K562 (cell line): Measurements from ENCODE around the gene ECD. TPM values are rescaled to one million over a fixed set of nuclear protein-coding genes. Genes with fewer than 3 reads are reported as not detected.

Experiments used
- ATAC-seq: fragments of 200-7000 bp; cut with Tn5 transposase; 3 replicates; pipeline ENCODE4 v1.9.1; 2020; ENCODE audit warnings: moderate library complexity
- BruUV-seq: library from RNA; stranded (reverse); fragments of 400-500 nt; replicated peaks from 2 replicates; lab custom pipeline; 2021; lab: Mats Ljungman, UMichigan
- CTCF ChIA-PET: fragments of 300-600 bp; formaldehyde crosslinking; extraction: SDS; loops from one replicate; lab custom pipeline; 2021; ENCODE audit warnings: low intra/inter-chr PET ratio; lab: Yijun Ruan, JAX
- POLR2A ChIA-PET: fragments of 300-600, 350-650 bp; sonication (Branson Sonifier 250); formaldehyde crosslinking; extraction: SDS; loops from one replicate; lab custom pipeline; 2021; ENCODE audit warnings: antibody characterized with exemption, inconsistent platforms; lab: Yijun Ruan, JAX
- DNase-seq, 4 experiments: peaks; one replicate each; pipeline versions ENCODE4 v3.0.0 to v3.0.0-alpha.2; 2011 to 2018; ENCODE audit warnings: low spot score in 3 of 4, mixed read lengths in 3 of 4; ENCODE audit errors: extremely low read depth in 1 of 4
- FAIRE-seq: peaks from 2 replicates; lab custom pipeline; 2011; peaks lifted over from hg19 to GRCh38; lab: Jason Lieb, UNC
- H2AFZ ChIP-seq: 2 replicates; pipeline ENCODE4 v1.6.0; 2011; ENCODE audit warnings: low read depth, low read length, control low read depth, inconsistent platforms
- H3K27ac ChIP-seq: fragments of 200-600 bp; 3 replicates; pipeline ENCODE4 v1.8.0; 2011; ENCODE audit warnings: low read depth, mild to moderate bottlenecking, control low read depth, inconsistent platforms, low read length, moderate library complexity, mixed read lengths; ENCODE audit errors: extremely low read depth
- H3K27me3 ChIP-seq, 2 experiments: fragments of 300-600 bp in 1 of 2; 2 replicates in 1 of 2; 3 replicates in 1 of 2; pipeline versions ENCODE4 v1.6.0 to v1.8.0; 2011; ENCODE audit warnings: inconsistent platforms in 2 of 2, low read length in 2 of 2, mild to moderate bottlenecking in 1 of 2, mixed read lengths in 1 of 2, moderate library complexity in 1 of 2; ENCODE audit not compliant: control insufficient read depth in 2 of 2, insufficient read depth in 2 of 2
- H3K36me3 ChIP-seq: fragments of 300-600 bp; 3 replicates; pipeline ENCODE4 v1.8.0; 2011; ENCODE audit warnings: mild to moderate bottlenecking, low read length, inconsistent platforms; ENCODE audit not compliant: control insufficient read depth, insufficient read depth
- H3K4me1 ChIP-seq, 2 experiments: fragments of 200-600 bp in 1 of 2; replicated peaks in 1 of 2; 2 replicates in 1 of 2; 3 replicates in 1 of 2; pipeline versions ENCODE4 v1.5.1 to v1.8.0; 2011; ENCODE audit warnings: inconsistent platforms in 2 of 2, low read length in 2 of 2, mild to moderate bottlenecking in 1 of 2, mixed read lengths in 1 of 2, moderate library complexity in 1 of 2; ENCODE audit not compliant: control insufficient read depth in 2 of 2, insufficient read depth in 2 of 2
- H3K4me2 ChIP-seq: 2 replicates; pipeline ENCODE4 v1.6.1; 2011; ENCODE audit warnings: low read length, control low read depth, inconsistent platforms, mixed read lengths; ENCODE audit not compliant: insufficient read depth
- H3K4me3 ChIP-seq: fragments of 200-600 bp; sonication (generic), shearing (Covaris generic); 2 replicates; pipeline ENCODE4 v1.5.1; 2016; ENCODE audit warnings: control low read depth, inconsistent platforms
- H3K79me2 ChIP-seq: fragments of 200-600 bp; 3 replicates; pipeline ENCODE4 v1.8.0; 2011; ENCODE audit warnings: low read length, inconsistent platforms; ENCODE audit not compliant: control insufficient read depth, insufficient read depth
- H3K9ac ChIP-seq, 2 experiments: 2 replicates each; pipeline versions ENCODE4 v1.6.0 to v1.6.1; 2011; ENCODE audit warnings: low read depth in 2 of 2, low read length in 2 of 2, control low read depth in 1 of 2, inconsistent platforms in 1 of 2, mild to moderate bottlenecking in 1 of 2, mixed read lengths in 1 of 2; ENCODE audit not compliant: insufficient read depth in 1 of 2
- H3K9me1 ChIP-seq: one replicate; pipeline ENCODE4 v1.6.0; 2011; ENCODE audit warnings: inconsistent platforms, mild to moderate bottlenecking, low read length, moderate library complexity; ENCODE audit not compliant: control insufficient read depth, insufficient read depth
- H3K9me3 ChIP-seq: replicated peaks from 2 replicates; pipeline ENCODE4 v1.5.1; 2011; ENCODE audit warnings: low read depth, low read length, inconsistent platforms; ENCODE audit not compliant: control insufficient read depth, insufficient read depth
- H4K20me1 ChIP-seq: replicated peaks from 2 replicates; pipeline ENCODE4 v1.6.1; 2011; ENCODE audit warnings: low read length, inconsistent platforms, mixed read lengths; ENCODE audit not compliant: control insufficient read depth, insufficient read depth
- ADNP ChIP-seq: fragments of 200-800 bp; sonication (Bioruptor generic); IDR thresholded peaks from 2 replicates; pipeline ENCODE4 v1.6.1; 2016; ENCODE audit warnings: missing genetic modification characterization, missing compliant biosample characterization
- ARID1B ChIP-seq: fragments of 450-650 bp; IDR thresholded peaks from 2 replicates; pipeline ENCODE4 v1.6.1; 2016; ENCODE audit warnings: antibody characterized with exemption, mild to moderate bottlenecking, inconsistent platforms
- PHF21A ChIP-seq: fragments of 450-650 bp; IDR thresholded peaks from 2 replicates; pipeline ENCODE4 v1.6.1; 2017; ENCODE audit warnings: low read depth, borderline replicate concordance
- POLR2A ChIP-seq: fragments of 450-650 bp; conservative IDR thresholded peaks from 2 replicates; pipeline ENCODE4 v1.6.1; 2016
- RBM25 ChIP-seq: fragments of 200-400 bp; formaldehyde crosslinking; IDR thresholded peaks from 2 replicates; pipeline ENCODE4 v1.6.1; 2018; ENCODE audit warnings: low read length, low read depth, moderate library complexity; ENCODE audit not compliant: severe bottlenecking
- ZNF174 ChIP-seq: fragments of 250-450 bp; sonication (Bioruptor Pico); IDR thresholded peaks from 2 replicates; pipeline ENCODE4 v1.4.0; 2020; ENCODE audit warnings: mild to moderate bottlenecking
- ZNF699 ChIP-seq: fragments of 250-450 bp; sonication (Bioruptor Pico); IDR thresholded peaks from 2 replicates; pipeline ENCODE4 v1.8.0; 2021; ENCODE audit warnings: mild to moderate bottlenecking, moderate library complexity; ENCODE audit not compliant: insufficient replicate concordance
- WGBS: fragments of 100-300 bp; shearing (Covaris generic); methylation state at CpG from one replicate; pipeline ENCODE4 v1.1.6; 2016; ENCODE audit warnings: low coverage, mixed read lengths; ENCODE audit not compliant: insufficient coverage; ENCODE audit errors: missing lambda C conversion rate; 5-methylcytosine and 5-hydroxymethylcytosine counted together
- in situ Hi-C: fragments of 300-500 bp; cut with MboI; formaldehyde crosslinking; loops from 4 replicates; pipeline ENCODE4 v1.15.0; 2018; ENCODE audit warnings: inconsistent platforms, mixed read lengths
- intact Hi-C: fragments of 100-400 bp; cut with micrococcal nuclease; formaldehyde crosslinking; loops from 2 replicates; pipeline ENCODE4 v1.14.2; 2022
- polyA plus RNA-seq, 8 experiments: library from polyadenylated mRNA; depleted of rRNA in 4 of 8; stranded (reverse) in 5 of 8; unstranded in 3 of 8; fragments of >200 nt; fragmentation: Nextera tagmentation in 2 of 8; fragmentation: Illumina TruSeq in 1 of 8; extraction: Ambion mirVana in 2 of 8; extraction: Trizol in 1 of 8; gene quantifications; 2 replicates each; pipeline versions ENCODE4 v1.2.1 to v1.2.3, GENCODE V29; 2011 to 2014; ENCODE audit warnings: inconsistent platforms in 1 of 8, missing spikeins in 1 of 8
- total RNA-seq, 7 experiments: library from RNA; depleted of rRNA in 6 of 7; stranded (reverse); fragments of >200 nt in 6 of 7; fragmentation: Illumina TruSeq in 2 of 7; extraction: Trizol in 2 of 7; gene quantifications; 2 replicates each; pipeline versions ENCODE4 v1.2.1 to v1.2.3, GENCODE V29; 2011 to 2021; ENCODE audit warnings: low replicate concordance in 1 of 7
- TF ChIP-seq, protein P1 (sequence below): fragments of 250-450 bp; sonication (Bioruptor Pico); IDR thresholded peaks from 2 replicates; pipeline ENCODE4 v1.4.0; 2020; ENCODE audit warnings: mild to moderate bottlenecking, moderate library complexity
- TF ChIP-seq, protein P2 (sequence below): sonication (generic); formaldehyde crosslinking; IDR thresholded peaks from 2 replicates; pipeline ENCODE4 v1.8.1; 2022; ENCODE audit warnings: missing genetic modification reagents

ECD gene
- total and polyA plus RNA-seq, 9 of the 15 experiments (the other 6 are each of a cell fraction or from before 2014, with no cell fraction given) = 33.5 to 79.9 (median 53.2) TPM

DNA sequence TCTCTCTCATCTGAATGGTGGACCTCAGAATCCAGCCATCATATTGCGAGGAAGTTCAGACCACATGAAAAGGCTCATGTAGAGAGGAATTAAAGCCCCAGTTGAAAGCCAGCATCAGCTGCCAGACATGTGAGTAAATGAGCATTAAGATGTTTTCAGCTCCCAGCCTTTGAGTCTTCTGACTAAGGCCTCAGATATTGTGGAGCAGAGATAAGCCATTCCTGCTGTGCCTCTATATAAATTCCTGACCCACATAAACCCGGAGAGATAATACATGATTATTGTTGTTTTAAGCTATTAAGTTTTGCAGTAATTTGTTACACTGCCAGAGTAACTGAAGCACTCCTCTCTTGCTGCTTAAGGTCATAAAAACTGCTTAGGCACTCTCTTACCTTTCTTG lies 14.8 kb upstream of the ECD start:
- Histone ChIP-seq H3K36me3 (no peaks in the 10 kb centered on the region), H3K27ac (peak overlapping the region; percentile 7; the same call in 1 of the 3 replicates), H3K9ac (no peak overlapping the region), H3K4me3 (no peak overlapping the region), H4K20me1 (no peaks in the 10 kb centered on the region), H3K79me2 (no peaks in the 10 kb centered on the region), H3K27me3 (no peaks in the 10 kb centered on the region), H3K4me1 (peaks cover 0 to 15% of the 10 kb centered on the region in 2 experiments; a peak in 3 of 5 replicates), H3K9me3 (no peaks in the 10 kb centered on the region), H2AFZ (peak overlapping the region; percentile 34), H3K9me1 (no peaks in the 10 kb centered on the region), H3K4me2 (no peak overlapping the region)
- peak; percentile 19 for FAIRE-seq
- TF ChIP-seq PHF21A (no peak), ADNP (tag) (0 out of 2 replicates have a peak, but pooled peaks have one; percentile 9)
- intact Hi-C loops = no loop called here
- BruUV-seq = no TSS peak
- peak; percentile 41; the same call in 2 of the 3 replicates for ATAC-seq
- ChIA-PET POLR2A (interaction anchor here (0.6 to 3.4 kb wide), 5 partner anchors 8 to 14 kb away, joined by 3 to 9 read pairs (median 3); partner anchors contain the start of genes ECD and FAM149B1), CTCF (no interaction called here)
- 29% methylated on average over 2 of the region's 2 CpGs for WGBS
- peak in 1 of 4 experiments; percentile 25 for DNase-seq
- in situ Hi-C loops = no loop called here

DNA sequence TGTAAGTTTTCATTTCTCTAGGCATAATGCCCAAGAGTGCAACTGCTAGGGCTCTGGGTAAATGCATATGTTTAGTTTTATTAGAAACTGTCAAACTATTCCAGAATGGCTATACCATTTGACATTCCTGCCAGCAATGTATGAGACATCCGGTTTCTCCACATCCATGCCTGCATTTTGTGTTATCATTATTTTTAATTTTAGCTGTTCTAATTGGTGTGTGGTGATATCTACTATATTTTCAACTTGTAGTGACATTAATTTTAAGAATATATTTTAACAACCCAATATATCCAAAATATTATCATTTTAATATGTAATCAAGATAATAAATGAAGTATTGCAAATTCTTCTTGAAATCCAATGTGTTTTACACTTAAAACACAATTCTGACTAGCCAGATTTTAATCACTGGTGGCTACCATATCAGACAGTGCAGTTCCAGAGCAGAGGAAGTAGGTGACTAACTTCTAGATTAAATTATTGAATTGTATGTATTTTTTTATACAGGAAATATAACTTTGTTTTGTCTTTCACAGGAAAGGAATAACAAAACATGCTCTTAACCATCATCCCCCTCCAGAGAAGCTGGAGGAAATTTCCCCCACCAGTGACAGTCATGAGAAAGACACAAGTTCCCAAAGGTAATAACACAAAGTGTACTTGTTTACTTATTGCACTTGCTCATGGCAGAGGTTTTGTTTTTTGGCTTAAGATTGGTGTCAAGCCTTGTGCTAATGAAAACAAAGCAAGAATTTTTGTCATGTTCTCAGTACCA lies 6.5 kb upstream of the ECD start:
- no peaks in the 10 kb centered on the region for H3K36me3 ChIP-seq
- in situ Hi-C loops (no loop called here), intact Hi-C loops (no loop called here)
- H3K9me1 ChIP-seq = no peaks in the 10 kb centered on the region
- no peak overlapping the region for H2AFZ ChIP-seq
- FAIRE-seq (no peak), DNase-seq (no peak), ATAC-seq (no peak)
- H3K9ac ChIP-seq = no peak overlapping the region
- H3K27ac ChIP-seq = no peak overlapping the region
- H3K79me2 ChIP-seq = peaks cover 3% of the 10 kb centered on the region; the same call in 1 of the 3 replicates
- no peak overlapping the region for H3K4me3 ChIP-seq
- no peaks in the 10 kb centered on the region for H4K20me1 ChIP-seq
- H3K4me2 ChIP-seq = no peak overlapping the region
- CTCF ChIA-PET = no interaction called here
- 65% methylated on average over 1 of the region's 1 CpG for WGBS
- TF ChIP-seq ZNF699 (no peak), ARID1B (peak; percentile 22; the same call in 1 of the 2 replicates), ZNF174 (CRISPR knock-in tag) (no peak), ADNP (tag) (peak; percentile 63; the same call in 1 of the 2 replicates), RBM25 (peak; percentile 95), POLR2A (no peak)
- TF ChIP-seq, protein P1, sequence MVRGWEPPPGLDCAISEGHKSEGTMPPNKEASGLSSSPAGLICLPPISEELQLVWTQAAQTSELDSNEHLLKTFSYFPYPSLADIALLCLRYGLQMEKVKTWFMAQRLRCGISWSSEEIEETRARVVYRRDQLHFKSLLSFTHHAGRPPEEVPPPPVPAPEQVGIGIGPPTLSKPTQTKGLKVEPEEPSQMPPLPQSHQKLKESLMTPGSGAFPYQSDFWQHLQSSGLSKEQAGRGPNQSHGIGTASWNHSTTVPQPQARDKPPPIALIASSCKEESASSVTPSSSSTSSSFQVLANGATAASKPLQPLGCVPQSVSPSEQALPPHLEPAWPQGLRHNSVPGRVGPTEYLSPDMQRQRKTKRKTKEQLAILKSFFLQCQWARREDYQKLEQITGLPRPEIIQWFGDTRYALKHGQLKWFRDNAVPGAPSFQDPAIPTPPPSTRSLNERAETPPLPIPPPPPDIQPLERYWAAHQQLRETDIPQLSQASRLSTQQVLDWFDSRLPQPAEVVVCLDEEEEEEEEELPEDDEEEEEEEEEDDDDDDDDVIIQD (CRISPR knock-in tag) = no peak
- TF ChIP-seq, protein P2, sequence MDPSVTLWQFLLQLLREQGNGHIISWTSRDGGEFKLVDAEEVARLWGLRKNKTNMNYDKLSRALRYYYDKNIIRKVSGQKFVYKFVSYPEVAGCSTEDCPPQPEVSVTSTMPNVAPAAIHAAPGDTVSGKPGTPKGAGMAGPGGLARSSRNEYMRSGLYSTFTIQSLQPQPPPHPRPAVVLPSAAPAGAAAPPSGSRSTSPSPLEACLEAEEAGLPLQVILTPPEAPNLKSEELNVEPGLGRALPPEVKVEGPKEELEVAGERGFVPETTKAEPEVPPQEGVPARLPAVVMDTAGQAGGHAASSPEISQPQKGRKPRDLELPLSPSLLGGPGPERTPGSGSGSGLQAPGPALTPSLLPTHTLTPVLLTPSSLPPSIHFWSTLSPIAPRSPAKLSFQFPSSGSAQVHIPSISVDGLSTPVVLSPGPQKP (CRISPR knock-in tag) = no peak
- no peaks in the 10 kb centered on the region for H3K9me3 ChIP-seq
- no peaks in the 10 kb centered on the region for H3K27me3 ChIP-seq
- BruUV-seq = no TSS peak
- POLR2A ChIA-PET = interaction anchor here (0.9 kb wide), 1 partner anchor 10 kb away, joined by 4 read pairs; no protein-coding TSS in a partner anchor
- H3K4me1 ChIP-seq = no peaks in the 10 kb centered on the region
